GM23338 (cell line): ENCODE data around the gene DDX39B. TPM values are rescaled to one million over a fixed set of nuclear protein-coding genes. Genes with fewer than 3 reads are reported as not detected.

Source experiments
- ATAC-seq: fragments of 200-7000 bp; cut with Tn5 transposase; 3 replicates; pipeline ENCODE4 v1.9.1; 2020
- DNase-seq: peaks from one replicate; pipeline ENCODE4 v3.0.0-alpha.2; 2015; ENCODE audit warnings: low spot score
- H2AFZ ChIP-seq: fragments of 200-600 bp; sonication (generic); 2 replicates; pipeline ENCODE4 v1.8.0; 2016; ENCODE audit warnings: antibody characterized with exemption, mild to moderate bottlenecking, moderate library complexity
- H3F3A ChIP-seq: fragments of 200-600 bp; sonication (generic); replicated peaks from 2 replicates; pipeline ENCODE4 v1.8.0; 2017; ENCODE audit warnings: antibody characterized with exemption, mixed run types, low read depth
- H3K27ac ChIP-seq: fragments of 200-600 bp; sonication (generic); 2 replicates; pipeline ENCODE4 v1.6.1; 2016; ENCODE audit warnings: low read depth
- H3K27me3 ChIP-seq: fragments of 200-600 bp; sonication (generic); 2 replicates; pipeline ENCODE4 v1.8.0; 2016; ENCODE audit warnings: mild to moderate bottlenecking, mixed run types, moderate library complexity; ENCODE audit not compliant: insufficient read depth
- H3K36me3 ChIP-seq: fragments of 200-600 bp; sonication (generic); 2 replicates; pipeline ENCODE4 v1.8.0; 2016; ENCODE audit warnings: mild to moderate bottlenecking; ENCODE audit not compliant: insufficient read depth
- H3K4me1 ChIP-seq: fragments of 200-600 bp; sonication (generic); 2 replicates; pipeline ENCODE4 v1.8.0; 2016; ENCODE audit warnings: mild to moderate bottlenecking, moderate library complexity; ENCODE audit not compliant: insufficient read depth
- H3K4me2 ChIP-seq: fragments of 200-600 bp; sonication (generic); 2 replicates; pipeline ENCODE4 v1.7.1; 2017; ENCODE audit warnings: mixed run types
- H3K4me3 ChIP-seq: fragments of 200-600 bp; sonication (generic); 2 replicates; pipeline ENCODE4 v1.6.1; 2016; ENCODE audit warnings: mixed run types
- H3K79me2 ChIP-seq: fragments of 200-600 bp; sonication (generic); replicated peaks from 2 replicates; pipeline ENCODE4 v1.8.0; 2017; ENCODE audit warnings: mild to moderate bottlenecking; ENCODE audit not compliant: insufficient read depth
- H3K9me2 ChIP-seq: fragments of 200-600 bp; sonication (generic); 2 replicates; pipeline ENCODE4 v1.8.0; 2017; ENCODE audit not compliant: insufficient read depth
- H4K20me1 ChIP-seq: fragments of 200-600 bp; sonication (generic); replicated peaks from 2 replicates; pipeline ENCODE4 v1.8.0; 2017; ENCODE audit warnings: mild to moderate bottlenecking; ENCODE audit not compliant: insufficient read depth
- H3K27ac Mint-ChIP-seq: 2 replicates; pipeline ENCODE4 v1.8.0; 2020; ENCODE audit warnings: inconsistent platforms, mild to moderate bottlenecking, moderate library complexity, mixed read lengths
- H3K27me3 Mint-ChIP-seq: 3 replicates; pipeline ENCODE4 v1.8.0; 2022; ENCODE audit warnings: low read depth, mild to moderate bottlenecking, moderate library complexity, mixed read lengths, inconsistent platforms; ENCODE audit not compliant: insufficient read depth, poor library complexity
- H3K36me3 Mint-ChIP-seq: 3 replicates; pipeline ENCODE4 v1.8.0; 2021; ENCODE audit warnings: low read depth, mild to moderate bottlenecking, inconsistent platforms, moderate library complexity, mixed read lengths
- H3K4me1 Mint-ChIP-seq: 3 replicates; pipeline ENCODE4 v1.8.0; 2020; ENCODE audit warnings: mild to moderate bottlenecking, inconsistent platforms, mixed read lengths
- H3K4me3 Mint-ChIP-seq: 3 replicates; pipeline ENCODE4 v1.8.0; 2021; ENCODE audit warnings: moderate library complexity, mild to moderate bottlenecking, inconsistent platforms, mixed read lengths
- H3K9me3 Mint-ChIP-seq: 3 replicates; pipeline ENCODE4 v1.8.0; 2020; ENCODE audit warnings: moderate library complexity, mild to moderate bottlenecking, inconsistent platforms, mixed read lengths
- CTCF ChIP-seq, 2 experiments: fragments of 200-600 bp in 1 of 2; sonication (generic) in 1 of 2; conservative IDR thresholded peaks; 2 replicates each; pipeline versions ENCODE4 v1.5.1 to v1.6.1; 2016 to 2017; ENCODE audit warnings: antibody characterized with exemption in 2 of 2, low read depth in 2 of 2, mild to moderate bottlenecking in 2 of 2, moderate library complexity in 1 of 2
- EZH2 ChIP-seq: fragments of 200-600 bp; sonication (generic); IDR thresholded peaks from one replicate; pipeline ENCODE4 v1.8.0; 2017; ENCODE audit warnings: antibody characterized with exemption, mild to moderate bottlenecking, low read depth; ENCODE audit not compliant: unreplicated experiment
- EZH2phosphoT487 ChIP-seq: fragments of 200-600 bp; sonication (generic); IDR thresholded peaks from one replicate; pipeline ENCODE4 v1.8.1; 2018; ENCODE audit warnings: antibody characterized with exemption; ENCODE audit not compliant: unreplicated experiment
- JUNB ChIP-seq: IDR thresholded peaks from one replicate; pipeline ENCODE4 v1.6.1; 2016; ENCODE audit warnings: antibody characterized with exemption; ENCODE audit not compliant: unreplicated experiment
- POLR2AphosphoS5 ChIP-seq: IDR thresholded peaks from 2 replicates; pipeline ENCODE4 v1.6.1; 2016; ENCODE audit warnings: antibody characterized with exemption, low read depth
- ZNF114 ChIP-seq: fragments of 250-450 bp; sonication (Bioruptor Pico); IDR thresholded peaks from 2 replicates; pipeline ENCODE4 v1.5.0; 2020; ENCODE audit warnings: mild to moderate bottlenecking, moderate library complexity
- ZNF331 ChIP-seq: fragments of 250-450 bp; sonication (Bioruptor Pico); IDR thresholded peaks from 2 replicates; pipeline ENCODE4 v1.5.0; 2020; ENCODE audit warnings: low read depth, mild to moderate bottlenecking, moderate library complexity
- ZNF462 ChIP-seq: fragments of 250-450 bp; sonication (Bioruptor Pico); IDR thresholded peaks from 2 replicates; pipeline ENCODE4 v1.5.0; 2020; ENCODE audit warnings: mild to moderate bottlenecking, moderate library complexity
- polyA plus RNA-seq: library from polyadenylated mRNA; unstranded; fragments of >200 nt; fragmentation: Nextera tagmentation; extraction: Ambion mirVana; gene quantifications from 2 replicates; pipeline ENCODE4 v1.2.1, GENCODE V29; 2016
- total RNA-seq: library from RNA; depleted of rRNA; stranded (reverse); fragments of >200 nt; shearing (Covaris generic); gene quantifications from 2 replicates; pipeline ENCODE4 v1.2.3, GENCODE V29; 2014
- TF ChIP-seq, protein P1 (sequence below): IDR thresholded peaks from 2 replicates; pipeline ENCODE4 v1.6.1; 2016; ENCODE audit warnings: antibody characterized with exemption

The DDX39B gene
- total and polyA plus RNA-seq, 2 experiments from 2014 or later = 341 to 849 TPM

DNA sequence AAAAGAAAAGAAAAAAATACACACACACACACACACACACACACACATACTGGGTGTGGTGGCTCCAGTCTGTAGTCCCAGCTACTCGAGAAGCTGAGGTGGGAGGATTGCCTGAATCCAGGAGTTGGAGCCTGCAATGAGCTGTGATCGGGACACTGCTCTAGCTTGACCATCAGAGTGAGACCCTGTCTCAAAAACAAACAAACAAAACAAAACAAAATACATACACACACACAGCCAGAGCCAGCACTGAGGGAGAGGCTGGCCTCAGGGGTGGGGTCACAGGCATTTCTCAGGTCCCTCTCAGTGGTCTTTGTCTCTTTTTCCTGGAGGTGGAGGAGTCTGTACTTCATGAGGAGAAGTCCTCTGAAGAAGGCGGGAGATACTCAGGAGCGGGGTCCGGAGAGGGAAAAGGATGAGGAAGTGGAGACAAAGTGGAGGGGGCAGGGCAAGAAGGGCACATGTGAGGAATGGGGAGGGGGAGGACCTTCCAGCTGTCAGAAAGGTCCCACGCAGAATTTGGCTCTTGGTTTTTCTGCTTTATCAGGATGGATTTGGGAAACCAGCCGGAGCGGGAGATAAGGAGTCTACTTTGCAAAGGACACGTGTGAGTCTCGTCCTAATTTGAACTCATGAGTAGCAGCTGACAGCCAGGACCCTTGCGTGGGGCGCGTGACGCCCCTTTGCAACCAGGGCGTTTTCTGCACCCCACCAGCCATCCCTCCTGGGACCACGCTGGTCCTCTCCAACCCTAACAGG, 51.5 kb downstream of the DDX39B start (continued):
- TF ChIP-seq JUNB (no peak), CTCF (conservative IDR thresholded peaks at IDR 0.05; ENCODE audit: low read depth in 2 of 2) (no peak), ZNF331 (CRISPR knock-in tag) (no peak), EZH2 (no peak), POLR2AphosphoS5 (no peak), ZNF114 (CRISPR knock-in tag) (no peak)
- TF ChIP-seq, protein P1, sequence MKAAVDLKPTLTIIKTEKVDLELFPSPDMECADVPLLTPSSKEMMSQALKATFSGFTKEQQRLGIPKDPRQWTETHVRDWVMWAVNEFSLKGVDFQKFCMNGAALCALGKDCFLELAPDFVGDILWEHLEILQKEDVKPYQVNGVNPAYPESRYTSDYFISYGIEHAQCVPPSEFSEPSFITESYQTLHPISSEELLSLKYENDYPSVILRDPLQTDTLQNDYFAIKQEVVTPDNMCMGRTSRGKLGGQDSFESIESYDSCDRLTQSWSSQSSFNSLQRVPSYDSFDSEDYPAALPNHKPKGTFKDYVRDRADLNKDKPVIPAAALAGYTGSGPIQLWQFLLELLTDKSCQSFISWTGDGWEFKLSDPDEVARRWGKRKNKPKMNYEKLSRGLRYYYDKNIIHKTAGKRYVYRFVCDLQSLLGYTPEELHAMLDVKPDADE = no peak

DNA sequence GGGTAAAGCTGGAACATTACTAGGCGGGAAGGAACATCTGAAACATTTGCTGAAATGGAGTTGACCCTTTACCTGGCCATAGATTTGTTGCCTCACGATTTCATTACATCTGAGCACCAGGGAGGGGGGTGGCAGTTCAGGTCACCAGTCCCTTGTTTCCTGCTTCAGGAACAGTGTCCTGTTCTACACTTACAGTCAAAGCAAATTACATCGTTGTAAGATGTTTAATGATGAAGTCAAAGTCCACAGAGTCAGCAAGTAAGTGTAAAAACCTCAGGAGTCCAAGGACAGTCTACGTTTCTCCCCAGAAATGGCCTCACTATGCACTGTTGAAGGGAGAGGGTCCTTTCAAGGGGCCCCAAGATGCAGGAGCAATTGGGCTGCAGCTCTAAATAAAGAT, 52.7 kb downstream of the DDX39B start:
- Histone ChIP-seq H3K4me3 (no peak overlapping the region), H3K9me2 (no peaks in the 10 kb centered on the region), H4K20me1 (no peaks in the 10 kb centered on the region), H3K4me1 (no peaks in the 10 kb centered on the region), H3K4me2 (no peak overlapping the region), H3F3A (no peaks in the 10 kb centered on the region), H3K27ac (no peak overlapping the region), H3K79me2 (no peaks in the 10 kb centered on the region), H3K27me3 (no peaks in the 10 kb centered on the region; the same call in 1 of the 2 replicates), H2AFZ (no peak overlapping the region), H3K36me3 (no peaks in the 10 kb centered on the region)
- Mint-ChIP-seq H3K27me3 (peaks cover 7% of the 10 kb centered on the region), H3K9me3 (peaks cover 7% of the 10 kb centered on the region), H3K27ac (no peak overlapping the region), H3K4me3 (no peak overlapping the region), H3K4me1 (peaks cover 16% of the 10 kb centered on the region), H3K36me3 (peaks cover 6% of the 10 kb centered on the region; the same call in 1 of the 3 replicates)
- no peak for TF ChIP-seq EZH2phosphoT487
- TF ChIP-seq JUNB = no peak
- TF ChIP-seq ZNF114 (CRISPR knock-in tag) = no peak
- no peak for TF ChIP-seq EZH2
- TF ChIP-seq CTCF (conservative IDR thresholded peaks at IDR 0.05; ENCODE audit: low read depth in 2 of 2) = no peak
- no peak for TF ChIP-seq ZNF462 (CRISPR knock-in tag)
- TF ChIP-seq ZNF331 (CRISPR knock-in tag) = no peak
- no peak for TF ChIP-seq POLR2AphosphoS5
- ATAC-seq (no peak), DNase-seq (no peak)
